ENCODE measurements around the gene PLPPR1. TPM values are rescaled to one million over a fixed set of nuclear protein-coding genes. Genes with fewer than 3 reads are reported as not detected.

Gene PLPPR1
- total RNA-seq, 4 donors from 2014 or later, result not detected

DNA sequence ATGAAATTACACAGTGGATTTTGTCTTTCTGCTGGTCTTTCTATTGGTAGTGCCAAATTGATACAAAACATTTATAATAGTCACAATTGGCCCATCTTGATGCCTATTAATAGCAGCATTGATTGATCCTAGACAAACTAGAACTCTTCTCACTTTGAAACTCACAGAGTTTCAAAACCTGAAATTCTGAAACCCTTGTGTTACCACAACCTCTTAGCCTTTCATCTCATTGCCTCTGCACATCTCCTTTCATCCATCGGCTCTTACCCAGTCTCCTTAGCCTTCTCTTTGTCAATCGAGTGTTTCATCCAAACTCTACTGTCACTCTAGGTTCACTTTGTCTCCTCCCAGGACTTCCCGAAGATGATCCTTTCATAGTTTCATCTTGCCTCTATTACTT lies 22.1 kb downstream of the PLPPR1 start:
- TF ChIP-seq, protein P1, sequence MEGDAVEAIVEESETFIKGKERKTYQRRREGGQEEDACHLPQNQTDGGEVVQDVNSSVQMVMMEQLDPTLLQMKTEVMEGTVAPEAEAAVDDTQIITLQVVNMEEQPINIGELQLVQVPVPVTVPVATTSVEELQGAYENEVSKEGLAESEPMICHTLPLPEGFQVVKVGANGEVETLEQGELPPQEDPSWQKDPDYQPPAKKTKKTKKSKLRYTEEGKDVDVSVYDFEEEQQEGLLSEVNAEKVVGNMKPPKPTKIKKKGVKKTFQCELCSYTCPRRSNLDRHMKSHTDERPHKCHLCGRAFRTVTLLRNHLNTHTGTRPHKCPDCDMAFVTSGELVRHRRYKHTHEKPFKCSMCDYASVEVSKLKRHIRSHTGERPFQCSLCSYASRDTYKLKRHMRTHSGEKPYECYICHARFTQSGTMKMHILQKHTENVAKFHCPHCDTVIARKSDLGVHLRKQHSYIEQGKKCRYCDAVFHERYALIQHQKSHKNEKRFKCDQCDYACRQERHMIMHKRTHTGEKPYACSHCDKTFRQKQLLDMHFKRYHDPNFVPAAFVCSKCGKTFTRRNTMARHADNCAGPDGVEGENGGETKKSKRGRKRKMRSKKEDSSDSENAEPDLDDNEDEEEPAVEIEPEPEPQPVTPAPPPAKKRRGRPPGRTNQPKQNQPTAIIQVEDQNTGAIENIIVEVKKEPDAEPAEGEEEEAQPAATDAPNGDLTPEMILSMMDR (IDR thresholded peaks at IDR 0.05; ENCODE audit: low read depth), result no peak

DNA sequence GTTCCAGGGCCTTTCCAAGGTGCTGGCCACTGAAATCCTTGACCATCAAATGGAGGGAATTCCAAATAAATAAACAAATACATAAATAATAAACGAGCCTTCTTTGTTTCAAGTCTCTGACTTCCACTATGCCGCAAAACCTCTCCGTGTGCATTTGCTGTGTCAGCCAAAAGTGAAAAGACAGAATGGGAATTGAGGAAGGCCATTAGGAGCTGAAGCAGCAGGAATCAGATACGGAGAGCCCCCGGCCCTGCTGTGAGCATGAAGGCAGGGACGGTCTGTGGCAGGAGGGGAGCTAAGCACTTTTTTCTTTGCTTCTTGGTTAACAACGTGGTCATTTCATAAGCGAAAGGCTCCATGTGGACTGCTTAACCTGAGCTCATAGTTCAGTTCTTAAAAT lies 26.1 kb downstream of the PLPPR1 start:
- TF ChIP-seq, protein P1 (IDR thresholded peaks at IDR 0.05; ENCODE audit: low read depth), result no peak

DNA sequence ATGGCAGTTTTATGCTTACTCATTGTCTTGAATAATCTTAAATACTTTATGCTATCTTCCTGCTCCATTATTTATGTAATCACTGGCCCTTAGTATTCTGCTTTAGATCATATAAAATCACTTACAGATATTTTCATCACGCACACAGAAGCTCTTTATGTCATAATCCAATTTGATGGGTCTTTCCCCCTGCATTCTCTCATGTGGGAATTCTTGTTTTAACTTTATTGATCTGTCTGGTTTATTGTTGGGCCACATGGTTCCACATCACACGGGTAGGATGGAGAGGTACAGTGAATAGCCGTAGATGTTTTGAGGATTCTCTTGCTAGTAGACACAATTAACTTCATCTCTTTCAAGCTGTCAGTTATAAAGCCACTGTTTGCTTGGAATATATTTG lies 27.0 kb downstream of the PLPPR1 start:
- TF ChIP-seq, protein P1 (IDR thresholded peaks at IDR 0.05; ENCODE audit: low read depth), result no peak

DNA sequence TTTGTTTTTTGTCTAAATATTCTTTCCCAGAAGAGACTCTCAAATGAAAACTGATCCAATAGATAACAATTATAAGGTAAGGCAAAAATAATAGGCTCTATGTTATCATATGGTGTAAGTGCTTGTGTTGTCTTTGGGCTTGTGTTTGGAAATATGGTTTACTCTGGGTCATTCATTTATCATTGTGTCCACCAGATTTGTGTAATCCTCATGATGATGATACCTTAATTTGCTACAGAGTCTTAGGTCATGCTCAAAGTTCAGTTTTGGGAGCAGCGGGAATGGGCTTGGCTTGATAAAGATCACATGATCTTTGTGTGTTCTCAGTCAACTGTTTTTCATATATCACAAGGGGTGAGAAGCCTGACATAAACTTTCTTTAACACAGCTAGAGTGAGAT lies 34.2 kb downstream of the PLPPR1 start:
- TF ChIP-seq, protein P1 (IDR thresholded peaks at IDR 0.05; ENCODE audit: low read depth), result no peak

DNA sequence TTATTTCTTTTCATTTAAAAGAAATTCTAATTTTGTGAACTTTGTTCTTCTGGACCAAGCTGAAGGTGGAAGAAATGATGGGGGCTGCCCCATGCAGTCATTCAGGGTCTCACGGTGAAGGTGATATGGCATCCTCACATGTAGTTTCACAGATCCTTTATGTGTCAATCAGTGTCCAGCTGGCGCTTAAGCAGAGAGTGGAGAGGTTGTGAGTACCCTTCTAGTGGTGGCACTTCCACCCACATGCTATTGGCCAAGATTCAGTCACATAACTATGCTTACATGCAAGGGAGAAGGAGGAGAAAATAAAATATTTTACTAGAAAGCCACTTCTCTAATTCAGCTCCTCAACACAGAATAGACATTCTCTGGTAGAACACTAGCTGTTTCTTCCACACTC lies 34.7 kb downstream of the PLPPR1 start:
- TF ChIP-seq, protein P1 (IDR thresholded peaks at IDR 0.05; ENCODE audit: low read depth), result no peak

DNA sequence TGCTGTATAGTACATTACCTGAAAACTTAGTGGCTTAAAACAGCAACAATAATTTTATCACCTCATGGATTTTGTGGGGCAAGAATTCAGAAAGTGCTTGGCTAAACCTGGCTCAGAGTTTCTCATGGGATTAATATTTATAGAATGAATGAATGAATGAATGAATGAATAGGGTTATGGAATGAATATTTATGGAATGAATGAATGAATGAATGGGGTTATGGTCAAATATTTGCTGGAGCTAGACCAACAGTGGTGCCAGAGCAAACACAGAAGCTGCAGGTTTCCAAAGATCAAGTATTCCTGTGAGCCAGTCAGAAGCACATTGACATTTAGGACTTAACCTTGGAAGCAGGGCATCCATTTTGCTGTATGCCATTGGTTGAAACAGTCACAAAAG lies 35.7 kb downstream of the PLPPR1 start:
- TF ChIP-seq, protein P1 (IDR thresholded peaks at IDR 0.05; ENCODE audit: low read depth), result no peak

DNA sequence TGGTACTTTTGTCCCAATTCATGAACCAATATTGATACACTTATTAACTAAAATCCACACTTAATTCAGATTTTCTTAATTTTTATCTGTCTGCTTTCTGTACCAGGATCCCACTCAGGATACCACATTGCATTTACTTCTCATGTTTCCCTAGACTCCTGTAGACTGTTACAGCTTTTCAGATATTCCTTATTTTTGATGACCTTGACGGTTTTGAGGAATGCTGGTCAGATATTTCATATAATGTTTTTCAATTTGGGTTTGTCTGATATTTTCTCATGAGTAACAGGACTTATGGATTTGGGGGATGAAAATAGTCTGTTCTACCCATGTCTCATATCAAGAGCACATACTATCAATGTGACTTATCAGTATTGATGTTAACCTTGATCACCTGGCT lies 37.4 kb downstream of the PLPPR1 start:
- TF ChIP-seq, protein P1 (IDR thresholded peaks at IDR 0.05; ENCODE audit: low read depth), result no peak
